ENCODE measurements around the gene TLE3.

The TLE3 gene

GRCh38 chr15:70046679-70047369 lies 50.9 kb downstream of the TLE3 start:
- FAIRE-seq, result no peak

DNA sequence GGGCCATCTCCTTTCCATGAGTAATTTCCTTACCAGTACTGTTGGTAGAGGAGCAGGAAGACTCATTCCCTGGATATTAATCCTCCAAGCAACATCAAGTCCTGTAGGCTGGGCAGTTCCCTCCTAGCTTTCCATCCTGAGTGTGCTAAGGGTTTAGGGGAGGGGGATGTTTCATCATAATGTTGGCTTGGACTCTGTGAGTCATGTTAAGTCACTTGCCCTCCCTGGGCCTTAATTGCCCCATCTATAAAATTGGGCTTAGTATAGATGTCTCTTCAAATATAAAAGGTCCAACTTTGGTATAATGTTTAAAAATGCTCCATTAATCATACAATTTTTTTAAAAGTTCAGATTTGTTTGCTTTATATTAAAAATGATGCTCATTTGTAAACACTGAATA lies 52.7 kb downstream of the TLE3 start:
- no peak for FAIRE-seq

DNA sequence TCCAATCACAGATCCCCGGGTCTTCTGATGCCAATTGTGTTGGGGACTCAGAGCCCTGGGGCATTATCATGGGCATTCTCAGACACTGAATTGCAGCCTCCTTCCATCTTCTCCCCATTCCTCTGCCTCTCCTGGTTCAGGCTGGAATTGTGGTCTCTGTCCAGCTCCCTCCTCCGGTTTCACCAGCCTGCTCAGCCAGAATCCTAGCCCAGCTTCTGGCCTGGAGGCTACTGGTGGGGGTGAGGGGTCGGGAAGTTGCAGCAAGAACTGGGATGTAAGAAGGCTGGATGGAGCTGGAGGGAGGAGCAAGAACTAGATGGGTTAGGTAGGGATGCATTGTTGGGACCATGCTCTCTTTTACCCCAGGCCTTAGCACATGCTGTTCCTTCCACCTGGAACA lies 53.5 kb downstream of the TLE3 start:
- no peak for FAIRE-seq

DNA sequence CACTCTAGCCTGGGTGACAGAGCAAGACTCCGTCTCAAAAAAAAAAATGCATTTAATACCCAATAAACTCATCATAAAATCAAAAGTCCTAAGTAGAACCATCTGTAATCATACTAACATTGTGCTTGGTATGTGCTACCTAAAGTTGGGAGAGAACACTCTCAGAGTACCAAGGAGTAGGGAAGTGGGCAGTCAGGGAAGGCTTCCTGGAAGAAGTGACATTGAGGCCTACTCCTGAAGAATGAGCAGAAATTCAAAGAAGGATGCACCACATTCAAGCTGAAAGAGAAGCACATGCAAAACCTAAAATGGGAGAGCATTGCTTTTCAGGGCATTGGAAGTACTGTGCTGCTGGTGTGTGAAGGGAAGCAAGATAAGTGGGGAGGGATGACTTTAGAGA lies 54.1 kb downstream of the TLE3 start:
- no peak for FAIRE-seq

GRCh38 chr15:70042553-70043214 lies 55.0 kb downstream of the TLE3 start:
- FAIRE-seq, result no peak

DNA sequence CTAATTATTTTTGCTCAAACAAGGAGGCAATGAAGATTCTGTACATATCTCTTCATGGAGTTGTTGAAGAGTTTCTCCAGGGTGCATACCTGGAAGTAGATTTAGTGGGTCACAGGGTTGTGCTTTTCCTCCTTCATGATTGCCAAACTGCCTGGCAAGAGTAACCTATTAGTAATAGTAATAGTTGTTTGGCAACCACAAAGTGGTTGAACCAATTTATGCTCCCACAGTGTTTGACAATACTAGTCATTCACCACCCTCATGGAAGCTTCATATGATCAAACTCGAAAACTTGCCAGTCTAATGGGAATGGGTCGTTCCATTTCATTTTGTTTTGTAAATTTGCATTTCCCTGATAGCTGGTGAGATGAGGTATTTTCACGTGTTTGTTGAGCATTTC lies 57.8 kb downstream of the TLE3 start:
- no peak for FAIRE-seq

GRCh38 chr15:70038730-70039392 lies 58.9 kb downstream of the TLE3 start:
- no peak for FAIRE-seq

- FAIRE-seq, result no peak
Observed at GRCh38 chr15:70037292-70037640, 60.5 kb downstream of the TLE3 start.

GRCh38 chr15:70036585-70037291 lies 61.0 kb downstream of the TLE3 start:
- no peak for FAIRE-seq

DNA sequence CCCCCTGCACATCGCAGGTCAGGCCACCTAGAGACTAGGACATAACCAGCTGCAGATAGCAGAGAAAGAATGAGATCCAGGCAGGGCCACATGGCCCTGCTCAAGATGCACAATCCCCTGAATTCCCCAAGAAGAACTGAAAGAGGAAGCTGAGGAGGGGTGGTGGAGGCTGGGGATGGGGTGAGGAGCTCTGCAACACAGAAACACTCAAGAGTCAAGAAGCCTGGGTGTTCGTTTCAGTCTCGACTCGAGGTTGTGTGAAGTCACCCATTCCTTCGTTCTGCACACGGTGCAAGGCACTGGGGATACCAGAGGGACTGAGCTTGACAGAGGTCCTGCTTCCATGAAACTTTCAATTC lies 62.0 kb downstream of the TLE3 start:
- no peak for FAIRE-seq

DNA sequence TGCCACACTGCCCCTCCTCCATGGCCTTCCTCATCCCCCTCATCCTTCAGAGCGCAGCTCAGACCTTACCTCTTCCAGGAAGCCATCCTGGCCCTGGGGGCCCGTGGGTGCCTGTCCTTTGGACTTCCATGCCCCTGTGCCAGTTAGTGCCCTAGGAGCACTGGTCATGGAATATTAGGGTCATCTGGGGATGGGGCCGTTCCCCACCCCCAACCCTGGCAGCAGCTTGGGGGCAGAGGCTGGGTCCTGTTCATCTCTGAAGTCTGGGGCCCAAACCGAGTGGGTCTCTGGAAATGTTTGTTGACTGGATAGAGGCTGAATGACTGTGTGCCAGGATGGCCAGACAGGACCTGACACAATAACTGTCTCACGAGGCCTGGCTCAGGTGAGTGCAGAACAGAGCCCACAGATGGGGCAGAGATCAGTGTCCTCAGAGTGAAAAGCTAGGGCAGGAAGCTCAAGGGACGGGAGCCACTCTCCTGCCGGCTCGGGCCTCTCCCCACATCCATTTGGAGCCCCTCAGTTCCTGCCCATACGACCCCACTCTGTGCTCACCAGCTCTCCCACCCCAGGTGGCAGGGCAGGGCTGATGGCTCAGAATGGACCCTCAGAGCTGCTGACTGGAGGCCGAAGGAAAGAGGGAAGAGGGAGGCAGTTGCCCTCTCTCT lies 62.5 kb downstream of the TLE3 start:
- no peak for FAIRE-seq

DNA sequence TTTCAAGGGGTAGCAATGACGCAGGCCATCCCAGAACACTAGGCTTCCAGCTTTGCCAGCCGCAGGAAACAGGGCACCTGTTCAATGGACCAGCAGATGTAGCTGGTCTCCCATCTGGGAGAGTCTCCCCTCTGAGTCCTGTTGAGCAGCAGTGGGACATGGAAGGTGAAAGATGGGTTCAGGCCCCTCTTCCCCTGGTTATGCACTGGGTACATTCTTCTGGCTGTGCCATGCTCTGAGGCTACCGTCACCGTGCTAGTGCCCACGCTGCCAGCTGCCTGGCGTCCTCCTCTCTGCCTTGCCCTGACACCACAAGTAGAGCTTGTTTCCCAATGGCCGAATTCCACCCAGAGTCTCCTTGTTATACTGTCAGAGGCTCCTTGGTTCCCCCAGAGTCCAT lies 63.1 kb downstream of the TLE3 start:
- FAIRE-seq, result no peak

GRCh38 chr15:70034141-70034540 lies 63.6 kb downstream of the TLE3 start:
- no peak for FAIRE-seq

DNA sequence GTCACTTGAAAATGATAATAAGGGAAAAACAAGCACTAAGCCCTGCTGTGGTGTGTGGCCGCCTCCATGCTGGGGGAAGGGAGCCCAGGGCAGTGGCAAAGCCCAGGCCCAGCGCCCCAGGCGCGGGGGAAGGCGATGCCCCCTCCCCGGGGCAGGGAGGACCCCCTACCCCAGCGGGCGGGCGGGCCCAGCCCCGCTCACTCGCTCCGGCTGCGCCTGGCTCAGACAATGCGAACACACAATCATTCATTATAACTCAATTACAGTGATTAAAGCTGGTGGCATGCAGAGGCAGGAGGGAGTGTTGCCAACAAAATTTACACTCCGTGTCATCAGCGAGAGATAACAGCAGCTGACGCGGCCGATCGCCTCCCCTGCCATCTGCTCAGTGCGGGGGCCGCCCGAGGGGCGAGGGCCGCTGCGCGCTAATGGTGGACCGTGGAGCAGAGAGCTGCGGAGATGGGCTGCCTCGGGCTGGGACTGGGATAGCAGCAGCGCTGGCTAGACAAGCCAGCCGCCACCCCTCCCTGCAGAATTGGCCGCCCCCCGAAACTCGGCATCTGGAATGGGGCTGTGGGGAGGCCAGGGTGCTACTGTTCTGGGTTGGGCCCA lies 64.1 kb downstream of the TLE3 start:
- no peak for FAIRE-seq

DNA sequence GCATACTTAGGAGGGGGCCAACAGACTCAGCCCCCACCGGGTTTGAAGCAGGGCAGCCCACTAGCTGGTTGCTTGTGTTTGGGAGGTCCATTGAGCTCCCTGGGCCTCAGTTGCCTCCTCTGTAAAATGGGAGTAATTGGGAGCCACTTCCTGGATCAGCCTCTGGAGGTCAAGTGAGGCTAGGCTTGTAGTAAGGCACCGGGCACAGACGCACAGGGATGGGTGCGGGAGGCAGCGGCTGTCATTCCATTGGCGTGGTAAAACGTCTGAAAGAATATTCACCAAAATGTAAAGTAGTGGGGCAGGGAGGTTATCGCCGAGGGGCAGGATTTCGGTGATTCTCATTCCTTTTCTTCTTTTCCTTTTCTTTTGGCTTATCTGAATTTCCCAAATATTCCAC lies 64.6 kb downstream of the TLE3 start:
- FAIRE-seq, result no peak

- no peak for FAIRE-seq
Observed at GRCh38 chr15:70032509-70032908, 65.2 kb downstream of the TLE3 start.

GRCh38 chr15:70031713-70032112 lies 66.0 kb downstream of the TLE3 start:
- no peak for FAIRE-seq

DNA sequence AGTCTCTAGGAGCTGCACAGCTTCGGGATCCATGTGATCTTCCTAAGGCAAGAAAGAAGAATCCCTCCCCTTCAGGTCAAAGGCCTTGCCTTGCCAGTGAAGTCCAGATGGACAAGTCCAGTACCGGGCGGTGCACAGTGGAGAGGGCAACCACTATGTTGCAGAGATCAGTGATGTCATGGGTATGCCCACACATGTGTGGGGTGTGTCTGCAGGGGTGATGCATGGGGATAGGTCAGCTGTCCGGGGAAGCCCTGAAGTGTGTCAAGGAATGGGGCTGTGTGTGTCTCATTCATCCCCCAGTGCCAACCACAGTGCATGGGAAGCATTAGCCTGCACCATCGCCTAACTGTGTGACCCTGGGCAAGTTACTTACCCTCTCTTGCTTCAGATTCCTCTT lies 66.5 kb downstream of the TLE3 start:
- no peak for FAIRE-seq

- FAIRE-seq, result no peak
Observed at GRCh38 chr15:70030851-70031250, 66.9 kb downstream of the TLE3 start.

GRCh38 chr15:70029297-70029701 lies 68.4 kb downstream of the TLE3 start:
- no peak for FAIRE-seq

DNA sequence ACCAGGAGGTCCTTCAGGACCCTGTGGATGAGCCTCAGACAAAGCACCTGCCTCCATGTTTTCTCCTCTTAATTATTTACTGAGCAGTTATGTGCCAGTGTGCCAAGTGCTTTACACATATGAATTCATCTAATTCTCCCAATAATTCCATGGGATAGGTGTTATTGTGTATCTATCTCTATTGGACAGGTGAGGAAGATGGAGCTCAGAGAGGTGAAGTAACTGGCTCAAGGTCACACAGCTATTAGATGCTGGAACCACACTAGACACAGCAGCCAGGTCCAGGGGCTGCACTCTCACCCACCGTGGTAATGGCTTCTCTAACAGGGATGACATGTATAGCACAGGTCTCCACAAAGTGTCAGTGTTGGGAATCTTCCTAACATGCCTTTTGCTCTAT lies 70.2 kb downstream of the TLE3 start:
- FAIRE-seq, result no peak

DNA sequence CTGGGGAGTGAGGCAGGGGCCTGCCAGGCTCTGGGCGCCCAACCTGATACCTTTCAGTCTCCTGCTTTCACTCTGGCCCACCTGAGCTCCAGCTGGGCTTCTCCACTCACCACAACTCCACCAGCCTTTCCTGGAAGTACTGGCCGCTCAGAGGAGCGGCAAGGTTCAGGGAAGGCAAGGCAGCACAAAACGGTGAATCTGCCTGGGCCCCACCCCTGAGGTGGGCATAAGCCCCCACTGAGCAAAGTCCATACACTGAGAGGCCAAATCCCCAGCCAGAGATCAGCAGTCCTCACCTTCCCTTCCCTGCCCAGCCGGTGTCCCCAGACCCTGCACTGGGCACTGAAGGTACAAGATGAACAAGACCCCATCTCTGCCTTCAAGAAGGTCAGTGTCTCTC lies 70.7 kb downstream of the TLE3 start:
- no peak for FAIRE-seq
